H1 (cell line): ENCODE data around the gene SPOCK2. TPM values are rescaled to one million over a fixed set of nuclear protein-coding genes. Genes with fewer than 3 reads are reported as not detected.

Source experiments
- E2F6 ChIP-seq: IDR thresholded peaks from 2 replicates; pipeline ENCODE4 v1.6.1; 2012; ENCODE audit warnings: inconsistent platforms
- TEAD4 ChIP-seq: IDR thresholded peaks from 2 replicates; pipeline ENCODE4 v1.6.1; 2012; ENCODE audit warnings: low read depth, low read length, inconsistent platforms, mixed read lengths
- polyA plus RNA-seq, 7 experiments: library from polyadenylated mRNA; depleted of rRNA in 3 of 7; stranded (reverse) in 5 of 7; unstranded in 2 of 7; fragments of >200 nt in 5 of 7; fragments of 200-250 nt in 2 of 7; gene quantifications; 1 replicate in 5 of 7; 2 replicates in 1 of 7; 4 replicates in 1 of 7; pipeline versions ENCODE4 v1.2.1 to v1.2.3, GENCODE V29; 2011 to 2013; ENCODE audit warnings: missing spikeins in 2 of 7, mixed read lengths in 2 of 7
- total RNA-seq: library from RNA; stranded (reverse); fragmentation: NEBNext Ultra II Directional; extraction: Animal tissue kit (Norgen Biotek cat#: 25700); gene quantifications from 2 replicates; pipeline ENCODE4 v1.2.1, GENCODE V29; 2021

SPOCK2 gene
- total and polyA plus RNA-seq, 2 of the 8 experiments (the other 6 are each of a cell fraction or from before 2014, with no cell fraction given) = 1.5 to 1.9 TPM

GRCh38 chr10:72137583-72137982, 49.2 kb upstream of the SPOCK2 start (continued):
- TF ChIP-seq TEAD4 (no peak), E2F6 (no peak)
